ENCODE results near the gene PTPN20. TPM values are rescaled to one million over a fixed set of nuclear protein-coding genes. Genes with fewer than 3 reads are reported as not detected.

The PTPN20 gene
- total RNA-seq, 1 donor from 2014 or later: 1.3 TPM

- no peak overlapping the region for H3K4me3 ChIP-seq (ENCODE audit: low read depth, low read length)
- DNase-seq (ENCODE audit: low read depth): no peak
- TF ChIP-seq CTCF (conservative IDR thresholded peaks at IDR 0.05; ENCODE audit: low read depth, low read length): no peak
These were observed 137.3 kb downstream of the PTPN20 start for GRCh38 chr10:47048526-47048905.

- H3K4me3 ChIP-seq (ENCODE audit: low read depth, low read length): no peak overlapping the region
- DNase-seq (ENCODE audit: low read depth): no peak
- no peak for TF ChIP-seq CTCF (conservative IDR thresholded peaks at IDR 0.05; ENCODE audit: low read depth, low read length)
These were observed 138.0 kb downstream of the PTPN20 start for GRCh38 chr10:47049056-47049851.

GRCh38 chr10:47049906-47050305, 138.7 kb downstream of the PTPN20 start:
- no peak overlapping the region for H3K4me3 ChIP-seq (ENCODE audit: low read depth, low read length)
- no peak for DNase-seq (ENCODE audit: low read depth)
- no peak for TF ChIP-seq CTCF (conservative IDR thresholded peaks at IDR 0.05; ENCODE audit: low read depth, low read length)

- no peak for TF ChIP-seq CTCF (conservative IDR thresholded peaks at IDR 0.05; ENCODE audit: low read depth, low read length)
- no peak overlapping the region for H3K4me3 ChIP-seq (ENCODE audit: low read depth, low read length)
- DNase-seq (ENCODE audit: low read depth): no peak
These were observed 139.6 kb downstream of the PTPN20 start for GRCh38 chr10:47050618-47051455.

- TF ChIP-seq CTCF (conservative IDR thresholded peaks at IDR 0.05; ENCODE audit: low read depth, low read length): no peak
- no peak for DNase-seq (ENCODE audit: low read depth)
- H3K4me3 ChIP-seq (ENCODE audit: low read depth, low read length): no peak overlapping the region
These were observed 140.6 kb downstream of the PTPN20 start for GRCh38 chr10:47051741-47052238.

Measured in epithelial cell of proximal tubule (primary cell).